Measurements from ENCODE around the gene GFY.

DNA sequence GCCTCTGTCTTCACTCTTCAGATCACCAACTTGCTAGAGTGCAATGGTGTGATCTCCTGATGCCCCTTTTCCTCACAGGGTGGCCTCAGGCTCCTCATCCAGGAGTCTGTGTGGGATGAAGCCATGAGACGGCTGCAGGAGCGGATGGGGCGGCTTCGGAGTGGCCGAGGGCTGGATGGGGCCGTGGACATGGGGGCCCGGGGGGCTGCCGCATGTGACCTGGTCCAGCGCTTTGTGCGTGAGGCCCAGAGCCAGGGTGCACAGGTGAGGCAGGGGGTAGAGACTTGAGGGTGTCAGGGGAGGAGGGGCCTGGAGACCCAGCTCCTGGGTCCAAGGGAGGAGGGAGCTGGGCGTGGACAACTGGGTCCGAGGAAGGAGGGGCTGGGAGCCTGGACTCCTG, 37.3 kb downstream of the GFY start:
- TF ChIP-seq, protein P1, sequence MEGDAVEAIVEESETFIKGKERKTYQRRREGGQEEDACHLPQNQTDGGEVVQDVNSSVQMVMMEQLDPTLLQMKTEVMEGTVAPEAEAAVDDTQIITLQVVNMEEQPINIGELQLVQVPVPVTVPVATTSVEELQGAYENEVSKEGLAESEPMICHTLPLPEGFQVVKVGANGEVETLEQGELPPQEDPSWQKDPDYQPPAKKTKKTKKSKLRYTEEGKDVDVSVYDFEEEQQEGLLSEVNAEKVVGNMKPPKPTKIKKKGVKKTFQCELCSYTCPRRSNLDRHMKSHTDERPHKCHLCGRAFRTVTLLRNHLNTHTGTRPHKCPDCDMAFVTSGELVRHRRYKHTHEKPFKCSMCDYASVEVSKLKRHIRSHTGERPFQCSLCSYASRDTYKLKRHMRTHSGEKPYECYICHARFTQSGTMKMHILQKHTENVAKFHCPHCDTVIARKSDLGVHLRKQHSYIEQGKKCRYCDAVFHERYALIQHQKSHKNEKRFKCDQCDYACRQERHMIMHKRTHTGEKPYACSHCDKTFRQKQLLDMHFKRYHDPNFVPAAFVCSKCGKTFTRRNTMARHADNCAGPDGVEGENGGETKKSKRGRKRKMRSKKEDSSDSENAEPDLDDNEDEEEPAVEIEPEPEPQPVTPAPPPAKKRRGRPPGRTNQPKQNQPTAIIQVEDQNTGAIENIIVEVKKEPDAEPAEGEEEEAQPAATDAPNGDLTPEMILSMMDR (IDR thresholded peaks at IDR 0.05) = no peak
- TF ChIP-seq POLR2A (IDR thresholded peaks at IDR 0.05) = no peak
